ENCODE data around the gene ZDHHC11B. TPM values are rescaled to one million over a fixed set of nuclear protein-coding genes. Genes with fewer than 3 reads are reported as not detected.
A peak's percentile ranks its signal among the peaks of the same experiment; 100 is the strongest.

The ZDHHC11B gene
- total and polyA plus RNA-seq, 2 of the 13 experiments (the other 11 are each of a cell fraction or from before 2014, with no cell fraction given), result 0.11 to 0.12 TPM

DNA sequence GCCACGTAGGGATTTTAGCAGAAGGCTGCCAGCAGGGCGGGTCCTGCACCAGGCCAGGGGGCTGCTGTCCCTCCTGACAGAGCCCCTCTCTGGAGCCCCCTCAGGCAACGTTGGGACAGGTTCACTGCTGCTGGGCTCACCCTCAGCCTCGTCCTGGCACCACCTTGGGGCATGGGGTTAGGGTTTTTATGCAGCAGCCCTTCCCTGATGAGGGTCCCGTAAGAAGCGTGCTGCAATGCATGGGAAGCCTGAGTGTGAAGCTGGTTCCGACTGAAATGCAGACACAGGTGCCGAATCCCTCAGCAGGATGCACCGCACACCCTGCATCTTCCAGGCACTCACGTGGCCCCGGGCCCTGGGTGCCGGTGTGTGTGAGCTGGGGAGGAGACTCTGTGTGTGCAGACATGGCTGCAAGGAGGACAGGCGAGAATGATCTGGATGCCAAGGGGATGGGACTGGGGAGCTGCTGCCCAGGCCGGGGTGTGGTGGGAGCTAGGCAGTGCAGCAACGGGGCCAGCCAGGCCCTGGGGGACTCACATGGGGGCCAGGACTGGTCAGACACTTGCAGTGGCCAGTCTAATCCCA lies 27.1 kb downstream of the ZDHHC11B start:
- ChIA-PET CTCF (ENCODE audit: low intra/inter-chr PET ratio, low total read pairs) (no interaction called here), POLR2A (no interaction called here)
- FAIRE-seq, result no peak
- BruUV-seq (replicated peaks), result no TSS peak
- Histone ChIP-seq H3K4me2 (ENCODE audit: low read depth, low read length) (peak overlapping the region; percentile 52), H3K9me3 (ENCODE audit: low read length) (no peaks in the 10 kb centered on the region), H2AFZ (ENCODE audit: low read length) (no peak overlapping the region), H3K9ac (ENCODE audit: insufficient read depth, low read depth, low read length) (peak overlapping the region; percentile 70), H3K27ac (ENCODE audit: extremely low read length, insufficient read depth, low read length) (no peak overlapping the region), H3K79me2 (ENCODE audit: insufficient read depth, low read length) (no peaks in the 10 kb centered on the region), H3K4me1 (ENCODE audit: insufficient read depth, low read length) (peaks cover 47% of the 10 kb centered on the region), H3K4me3 (replicated peaks in 1 of 3; ENCODE audit: insufficient read depth in 1 of 3, low read depth in 2 of 3, low read length in 3 of 3) (peak overlapping the region in 1 of 3 experiments; percentile 42; a peak in 2 of 6 replicates), H3K27me3 (ENCODE audit: control insufficient read depth in 1 of 2, insufficient read depth in 2 of 2, low read length in 2 of 2) (peaks cover 5 to 51% of the 10 kb centered on the region in 2 experiments), H3K36me3 (replicated peaks in 1 of 2; ENCODE audit: control insufficient read depth in 1 of 2, insufficient read depth in 2 of 2, low read length in 2 of 2) (no peaks in the 10 kb centered on the region), H4K20me1 (ENCODE audit: insufficient read depth, low read length) (no peaks in the 10 kb centered on the region)
- no peak for DNase-seq (ENCODE audit: low spot score)
- 43% methylated on average over 13 of the region's 15 CpGs for WGBS (ENCODE audit: low lambda C conversion rate)
- intact Hi-C loops (cut with micrococcal nuclease; ENCODE audit: unreplicated experiment), result no loop called here
- no peak for ATAC-seq
- in situ Hi-C loops (cut with HindIII; ENCODE audit: extremely low pct_ligation_motif_present, low pct_unique_long_range_greater_than_20kb), result no loop called here
- TF ChIP-seq MXD1 (CRISPR knock-in tag; IDR thresholded peaks at IDR 0.05) (no peak), HNRNPH1 (optimal IDR thresholded peaks at IDR 0.05; ENCODE audit: low read depth, low read length) (no peak), STAT6 (CRISPR knock-in tag; IDR thresholded peaks at IDR 0.05; ENCODE audit: borderline replicate concordance) (no peak), ZNF350 (CRISPR knock-in tag; IDR thresholded peaks at IDR 0.05; ENCODE audit: borderline replicate concordance, low read depth) (0 out of 2 replicates have a peak, but pooled peaks have one; percentile 41), RBAK (CRISPR knock-in tag; IDR thresholded peaks at IDR 0.05) (no peak), MAF1 (CRISPR knock-in tag; IDR thresholded peaks at IDR 0.05; ENCODE audit: borderline replicate concordance) (no peak), ZNF253 (CRISPR knock-in tag; IDR thresholded peaks at IDR 0.05; ENCODE audit: borderline replicate concordance) (no peak), ATF1 (CRISPR knock-in tag; IDR thresholded peaks at IDR 0.05) (no peak), MAZ (IDR thresholded peaks at IDR 0.05; ENCODE audit: borderline replicate concordance, low read depth, low read length) (peak; percentile 14; the same call in 1 of the 2 replicates), MAZ (CRISPR knock-in tag; IDR thresholded peaks at IDR 0.05; ENCODE audit: low read depth) (no peak), ZNF224 (CRISPR knock-in tag; IDR thresholded peaks at IDR 0.05) (peak; percentile 45; the same call in 1 of the 2 replicates), SRY (CRISPR knock-in tag; IDR thresholded peaks at IDR 0.05) (0 out of 2 replicates have a peak, but pooled peaks have one; percentile 46), ZNF530 (CRISPR knock-in tag; IDR thresholded peaks at IDR 0.05; ENCODE audit: low read depth) (no peak), ZFX (CRISPR knock-in tag; IDR thresholded peaks at IDR 0.05; ENCODE audit: low read depth) (0 out of 2 replicates have a peak, but pooled peaks have one; percentile 6)
- TF ChIP-seq, protein P1, sequence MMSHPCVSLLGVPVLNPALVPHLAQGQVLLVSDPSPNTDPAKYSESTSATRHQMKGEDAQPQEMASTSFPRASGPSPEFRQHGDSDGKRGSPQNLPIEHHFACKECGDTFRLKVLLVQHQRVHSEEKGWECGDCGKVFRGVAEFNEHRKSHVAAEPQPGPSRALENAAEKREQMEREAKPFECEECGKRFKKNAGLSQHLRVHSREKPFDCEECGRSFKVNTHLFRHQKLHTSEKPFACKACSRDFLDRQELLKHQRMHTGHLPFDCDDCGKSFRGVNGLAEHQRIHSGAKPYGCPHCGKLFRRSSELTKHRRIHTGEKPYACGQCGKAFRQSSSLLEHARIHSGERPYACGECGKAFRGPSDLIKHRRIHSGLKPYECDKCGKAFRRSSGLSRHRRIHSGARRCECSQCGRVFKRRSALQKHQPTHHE (CRISPR knock-in tag; IDR thresholded peaks at IDR 0.05; ENCODE audit: borderline replicate concordance), result no peak
- TF ChIP-seq, protein P2, sequence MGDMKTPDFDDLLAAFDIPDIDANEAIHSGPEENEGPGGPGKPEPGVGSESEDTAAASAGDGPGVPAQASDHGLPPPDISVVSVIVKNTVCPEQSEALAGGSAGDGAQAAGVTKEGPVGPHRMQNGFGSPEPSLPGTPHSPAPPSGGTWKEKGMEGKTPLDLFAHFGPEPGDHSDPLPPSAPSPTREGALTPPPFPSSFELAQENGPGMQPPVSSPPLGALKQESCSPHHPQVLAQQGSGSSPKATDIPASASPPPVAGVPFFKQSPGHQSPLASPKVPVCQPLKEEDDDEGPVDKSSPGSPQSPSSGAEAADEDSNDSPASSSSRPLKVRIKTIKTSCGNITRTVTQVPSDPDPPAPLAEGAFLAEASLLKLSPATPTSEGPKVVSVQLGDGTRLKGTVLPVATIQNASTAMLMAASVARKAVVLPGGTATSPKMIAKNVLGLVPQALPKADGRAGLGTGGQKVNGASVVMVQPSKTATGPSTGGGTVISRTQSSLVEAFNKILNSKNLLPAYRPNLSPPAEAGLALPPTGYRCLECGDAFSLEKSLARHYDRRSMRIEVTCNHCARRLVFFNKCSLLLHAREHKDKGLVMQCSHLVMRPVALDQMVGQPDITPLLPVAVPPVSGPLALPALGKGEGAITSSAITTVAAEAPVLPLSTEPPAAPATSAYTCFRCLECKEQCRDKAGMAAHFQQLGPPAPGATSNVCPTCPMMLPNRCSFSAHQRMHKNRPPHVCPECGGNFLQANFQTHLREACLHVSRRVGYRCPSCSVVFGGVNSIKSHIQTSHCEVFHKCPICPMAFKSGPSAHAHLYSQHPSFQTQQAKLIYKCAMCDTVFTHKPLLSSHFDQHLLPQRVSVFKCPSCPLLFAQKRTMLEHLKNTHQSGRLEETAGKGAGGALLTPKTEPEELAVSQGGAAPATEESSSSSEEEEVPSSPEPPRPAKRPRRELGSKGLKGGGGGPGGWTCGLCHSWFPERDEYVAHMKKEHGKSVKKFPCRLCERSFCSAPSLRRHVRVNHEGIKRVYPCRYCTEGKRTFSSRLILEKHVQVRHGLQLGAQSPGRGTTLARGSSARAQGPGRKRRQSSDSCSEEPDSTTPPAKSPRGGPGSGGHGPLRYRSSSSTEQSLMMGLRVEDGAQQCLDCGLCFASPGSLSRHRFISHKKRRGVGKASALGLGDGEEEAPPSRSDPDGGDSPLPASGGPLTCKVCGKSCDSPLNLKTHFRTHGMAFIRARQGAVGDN (CRISPR knock-in tag; IDR thresholded peaks at IDR 0.05), result peak; percentile 3; the same call in 1 of the 2 replicates
